Measurements from ENCODE around the gene PRKCH. TPM values are rescaled to one million over a fixed set of nuclear protein-coding genes. Genes with fewer than 3 reads are reported as not detected.
A peak's percentile ranks its signal among the peaks of the same experiment; 100 is the strongest.

Gene PRKCH
- total RNA-seq, 1 donor from 2014 or later = 16.4 TPM

GRCh38 chr14:61350427-61351270 is 29.3 kb downstream of the PRKCH start:
- intact Hi-C loops (cut with DNase I) = no loop called here
- ATAC-seq = no peak
- no peak for DNase-seq (ENCODE audit: missing footprints)

GRCh38 chr14:61351477-61351876 is 30.1 kb downstream of the PRKCH start:
- DNase-seq (ENCODE audit: missing footprints) (no peak), ATAC-seq (no peak)
- intact Hi-C loops (cut with DNase I) = no loop called here

- intact Hi-C loops (cut with DNase I) = loop anchor here (5.0 kb wide), 1 partner anchor 34 kb away; the partner anchor contains the start of gene PRKCH
- DNase-seq (ENCODE audit: missing footprints) = no peak
- ATAC-seq = peak; percentile 63
These were observed 34.5 kb downstream of the PRKCH start for GRCh38 chr14:61355892-61356325.

- ATAC-seq (no peak), DNase-seq (ENCODE audit: missing footprints) (no peak)
- intact Hi-C loops (cut with DNase I) = loop anchor here (5.0 kb wide), 1 partner anchor 35 kb away; the partner anchor contains the start of gene PRKCH
These were observed 35.7 kb downstream of the PRKCH start for GRCh38 chr14:61357123-61357522.

- ATAC-seq (no peak), DNase-seq (ENCODE audit: missing footprints) (no peak)
- intact Hi-C loops (cut with DNase I) = loop anchor here (5.0 kb wide), 1 partner anchor 36 kb away; the partner anchor contains the start of gene PRKCH
These were observed 37.3 kb downstream of the PRKCH start for GRCh38 chr14:61358554-61359226.

- DNase-seq (ENCODE audit: missing footprints) = no peak
- intact Hi-C loops (cut with DNase I) = no loop called here
These were observed 39.6 kb downstream of the PRKCH start for GRCh38 chr14:61360796-61361525.

GRCh38 chr14:61362072-61362750 is 40.8 kb downstream of the PRKCH start:
- no peak for DNase-seq (ENCODE audit: missing footprints)
- ATAC-seq = no peak
- intact Hi-C loops (cut with DNase I) = no loop called here

More at GRCh38 chr14:61360796-61361525, 39.6 kb downstream of the PRKCH start:
- no peak for ATAC-seq

- ATAC-seq (no peak), DNase-seq (ENCODE audit: missing footprints) (no peak)
- intact Hi-C loops (cut with DNase I) = no loop called here
These were observed 42.9 kb downstream of the PRKCH start for GRCh38 chr14:61364243-61364642.

GRCh38 chr14:61365667-61366212 is 44.4 kb downstream of the PRKCH start:
- intact Hi-C loops (cut with DNase I) = no loop called here

GRCh38 chr14:61368114-61368710 is 46.8 kb downstream of the PRKCH start:
- intact Hi-C loops (cut with DNase I) = no loop called here

More at GRCh38 chr14:61365667-61366212, 44.4 kb downstream of the PRKCH start:
- ATAC-seq (no peak), DNase-seq (ENCODE audit: missing footprints) (no peak)

GRCh38 chr14:61368781-61369453 is 47.5 kb downstream of the PRKCH start:
- DNase-seq (ENCODE audit: missing footprints) = no peak
- no peak for ATAC-seq
- intact Hi-C loops (cut with DNase I) = no loop called here

More at GRCh38 chr14:61368114-61368710, 46.8 kb downstream of the PRKCH start:
- DNase-seq (ENCODE audit: missing footprints) = no peak
- ATAC-seq = no peak

GRCh38 chr14:61369454-61369810 is 48.1 kb downstream of the PRKCH start:
- ATAC-seq (no peak), DNase-seq (ENCODE audit: missing footprints) (no peak)
- intact Hi-C loops (cut with DNase I) = no loop called here

GRCh38 chr14:61372379-61372778 is 51.0 kb downstream of the PRKCH start:
- intact Hi-C loops (cut with DNase I) = no loop called here
- ATAC-seq (no peak), DNase-seq (ENCODE audit: missing footprints) (no peak)

GRCh38 chr14:61372842-61373555 is 51.6 kb downstream of the PRKCH start:
- intact Hi-C loops (cut with DNase I) = no loop called here
- DNase-seq (ENCODE audit: missing footprints) (no peak), ATAC-seq (no peak)

- intact Hi-C loops (cut with DNase I) = no loop called here
- DNase-seq (ENCODE audit: missing footprints) (no peak), ATAC-seq (no peak)
These were observed 52.9 kb downstream of the PRKCH start for GRCh38 chr14:61374284-61374683.

GRCh38 chr14:61375218-61375617 is 53.8 kb downstream of the PRKCH start:
- intact Hi-C loops (cut with DNase I) = no loop called here
- DNase-seq (ENCODE audit: missing footprints) (no peak), ATAC-seq (no peak)

GRCh38 chr14:61376314-61376713 is 54.9 kb downstream of the PRKCH start:
- ATAC-seq (no peak), DNase-seq (ENCODE audit: missing footprints) (no peak)
- intact Hi-C loops (cut with DNase I) = no loop called here
